Astrocyte of the hippocampus (primary cell): ENCODE results near the gene CCDC93.
A peak's percentile ranks its signal among the peaks of the same experiment; 100 is the strongest.

Experiments used
- DNase-seq: peaks from one replicate; pipeline ENCODE4 v3.0.0; 2011; ENCODE audit warnings: low read depth, low spot score

The CCDC93 gene

GRCh38 chr2:117917223-117917917 is 96.5 kb downstream of the CCDC93 start:
- DNase-seq, result peak; percentile 10

GRCh38 chr2:117902933-117903332 is 110.9 kb downstream of the CCDC93 start:
- no peak for DNase-seq

GRCh38 chr2:117888897-117889296 is 125.0 kb downstream of the CCDC93 start:
- DNase-seq, result no peak

- no peak for DNase-seq
These were observed 128.6 kb downstream of the CCDC93 start for GRCh38 chr2:117885308-117885707.

GRCh38 chr2:117879003-117879402 is 134.9 kb downstream of the CCDC93 start:
- DNase-seq, result no peak

GRCh38 chr2:117875786-117876185 is 138.1 kb downstream of the CCDC93 start:
- no peak for DNase-seq
